IPS DF 4.7 (cell line): Measurements from ENCODE around the gene XAGE5.
"Not testable (repeated sequence)": the region's sequence is repeated elsewhere in the genome, so short reads cannot be mapped to it uniquely, and the experiment has no call there.

ENCODE experiments used
- DNase-seq: peaks from one replicate; pipeline ENCODE4 v3.0.0-alpha.2; 2013; ENCODE audit warnings: low spot score; ENCODE audit errors: extremely low read depth

The XAGE5 gene, protein sequence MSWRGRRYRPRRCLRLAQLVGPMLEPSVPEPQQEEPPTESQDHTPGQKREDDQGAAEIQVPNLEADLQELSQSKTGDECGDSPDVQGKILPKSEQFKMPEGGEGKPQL

GRCh38 chrX:52811065-52811625 is at the start of gene XAGE5:
TSS of gene XAGE5 (plus strand) at chrX:52811287. CDS start at chrX:52812567, 1,280 bp downstream.
- no peak for DNase-seq

DNA sequence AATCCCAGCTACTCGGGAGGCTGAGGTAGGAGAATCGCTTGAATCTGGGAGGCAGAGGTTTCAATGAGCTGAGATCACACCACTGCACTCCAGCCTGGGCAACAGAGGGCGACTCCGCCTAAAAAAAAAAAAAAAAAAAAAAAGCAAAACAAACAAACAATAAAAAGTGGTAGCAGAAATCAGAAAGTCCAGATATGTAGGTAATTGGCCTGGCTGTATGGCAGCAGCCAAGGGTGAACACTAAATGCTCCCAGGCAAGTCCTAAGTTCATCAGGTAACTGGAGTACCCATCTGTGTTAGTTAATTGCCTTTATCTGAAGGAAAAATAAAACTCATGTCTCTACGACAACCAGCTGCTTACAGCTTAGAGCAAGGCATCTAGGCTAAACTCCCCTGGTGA is 45.1 kb upstream of the XAGE5 start:
- not testable (repeated sequence) for DNase-seq

DNA sequence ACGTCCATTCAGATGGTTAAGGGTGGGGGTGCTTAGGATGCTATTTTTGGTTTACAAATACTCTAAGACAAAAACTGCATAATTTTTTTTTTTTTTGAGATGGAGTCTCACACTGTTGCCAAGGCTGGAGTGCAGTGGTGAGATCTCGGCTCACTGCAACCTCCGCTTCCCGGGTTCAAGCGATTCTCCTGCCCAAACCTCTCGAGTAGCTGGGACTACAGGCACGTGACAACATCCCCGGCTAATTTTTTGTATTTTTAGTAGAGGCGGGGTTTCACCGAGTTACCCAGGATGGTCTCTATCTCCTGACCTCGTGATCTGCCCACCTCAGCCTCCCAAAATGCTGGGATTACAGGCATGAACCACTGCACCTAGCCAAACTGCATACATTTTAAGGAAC is 37.6 kb upstream of the XAGE5 start:
- not testable (repeated sequence) for DNase-seq

DNA sequence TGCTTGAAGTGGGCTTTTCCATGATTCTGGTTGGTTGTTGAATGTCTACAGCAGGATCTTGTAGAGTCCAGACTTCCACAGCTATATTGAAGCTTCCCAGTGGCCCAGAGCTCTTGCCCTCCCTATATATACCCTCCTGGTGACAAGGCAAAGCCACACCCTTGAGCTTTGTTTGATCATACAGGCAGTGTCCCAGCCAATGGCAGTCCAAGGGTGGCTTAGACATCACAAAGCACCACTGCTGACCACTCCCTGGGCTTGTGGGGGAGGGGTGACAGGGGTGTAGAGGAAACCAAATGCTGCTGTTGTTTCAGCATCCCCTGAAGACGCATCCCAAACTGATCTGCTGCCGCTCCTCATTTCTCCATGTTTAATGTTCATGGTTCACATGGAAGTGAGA is 13.8 kb upstream of the XAGE5 start, which contains the start of gene SPANXN5:
SPANXN5 (minus strand) TSS at position 101 of the 400 bp plus-strand sequence; CDS start at position 22, 79 bp downstream.
- DNase-seq = not testable (repeated sequence)

DNA sequence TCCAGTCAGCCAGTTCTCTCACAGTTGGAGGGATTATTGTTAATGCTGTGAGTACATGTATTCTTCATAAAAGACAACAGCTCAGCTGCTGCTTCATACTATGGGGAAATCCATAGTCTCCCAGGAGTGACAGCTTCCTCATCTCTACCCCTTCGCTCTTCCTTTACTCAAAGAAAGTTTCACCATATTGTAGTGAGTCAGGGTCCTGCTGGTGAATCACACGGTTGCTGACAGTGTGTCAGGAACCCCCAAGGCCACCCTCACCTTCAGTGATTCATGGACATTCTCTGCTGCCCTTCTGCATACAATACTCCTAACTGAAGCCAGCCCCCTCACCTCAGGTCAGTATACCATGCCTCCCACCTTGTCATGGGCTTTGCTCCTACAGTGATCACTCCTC is 6.2 kb upstream of the XAGE5 start:
- not testable (repeated sequence) for DNase-seq

GRCh38 chrX:52819788-52820187 is 8.7 kb downstream of the XAGE5 start:
- DNase-seq = no peak

DNA sequence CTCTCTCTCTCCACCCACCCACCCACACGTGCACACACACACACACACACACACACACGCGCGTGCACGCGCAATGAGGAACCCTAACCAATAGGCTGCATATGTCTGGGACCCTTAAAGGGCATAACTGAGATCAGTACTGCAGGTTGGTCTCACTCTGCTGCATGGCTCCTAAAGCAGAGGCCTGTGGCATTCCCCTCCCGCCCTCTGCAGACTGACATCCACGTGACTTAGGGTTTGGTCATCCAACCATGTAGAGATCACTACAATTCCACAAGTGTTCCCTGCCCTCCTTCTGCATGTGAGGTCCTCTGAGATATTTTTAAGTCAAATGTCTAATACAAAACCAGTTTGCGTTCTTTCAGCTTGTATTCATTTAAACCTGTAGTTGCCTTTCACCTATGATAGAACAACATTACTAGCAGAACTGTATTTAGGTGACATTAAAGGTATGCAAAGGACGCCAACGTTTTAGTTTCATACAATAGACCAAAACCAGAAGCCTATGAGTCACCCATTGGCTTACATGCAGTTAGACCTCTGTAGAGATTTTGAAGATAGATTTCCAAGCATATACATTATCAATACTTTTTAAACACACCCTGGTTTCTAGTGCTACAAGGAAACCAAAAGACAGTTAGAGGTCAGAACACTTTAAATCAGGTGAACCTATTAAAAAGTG is 10.1 kb downstream of the XAGE5 start:
- no peak for DNase-seq

- no peak for DNase-seq
These were observed 13.5 kb downstream of the XAGE5 start for GRCh38 chrX:52824608-52825007.

DNA sequence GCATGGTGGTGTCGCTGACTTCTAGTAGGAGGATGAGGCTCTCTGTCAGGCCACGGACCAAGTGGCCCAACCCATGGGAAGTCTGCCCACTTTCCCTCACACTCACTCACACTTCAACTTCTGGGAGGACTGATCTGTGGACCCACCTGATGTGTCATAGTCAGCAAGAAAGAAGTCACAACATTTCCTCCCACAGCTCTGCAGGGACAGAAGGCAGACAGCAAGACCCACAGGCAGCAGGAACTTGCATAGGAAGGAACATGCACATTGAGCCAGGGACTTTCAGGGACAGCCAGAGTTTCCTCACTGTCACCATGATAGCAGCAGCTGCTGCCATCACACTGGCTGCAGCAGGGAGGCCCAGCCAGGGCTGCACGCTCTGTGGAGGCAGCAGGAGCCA is 19.5 kb downstream of the XAGE5 start:
- DNase-seq = no peak

DNA sequence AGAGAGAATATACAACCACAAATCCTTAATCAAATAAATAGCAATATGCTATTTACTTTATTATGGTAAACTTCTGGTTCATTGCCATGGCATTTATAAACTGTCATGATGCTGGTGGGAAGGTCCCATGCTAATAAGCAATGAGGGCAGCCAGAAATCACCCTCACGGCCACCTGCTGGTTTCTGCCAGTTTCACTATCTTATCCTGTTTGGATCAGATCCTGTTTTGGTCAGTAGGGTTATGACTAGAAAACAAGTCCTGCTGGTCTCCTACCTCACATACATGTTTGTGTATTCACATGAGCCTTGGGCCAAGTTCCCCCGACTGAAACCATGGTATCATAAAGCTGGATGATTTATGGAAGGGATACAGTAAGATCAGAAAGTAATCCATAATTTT is 28.1 kb downstream of the XAGE5 start:
- no peak for DNase-seq

DNA sequence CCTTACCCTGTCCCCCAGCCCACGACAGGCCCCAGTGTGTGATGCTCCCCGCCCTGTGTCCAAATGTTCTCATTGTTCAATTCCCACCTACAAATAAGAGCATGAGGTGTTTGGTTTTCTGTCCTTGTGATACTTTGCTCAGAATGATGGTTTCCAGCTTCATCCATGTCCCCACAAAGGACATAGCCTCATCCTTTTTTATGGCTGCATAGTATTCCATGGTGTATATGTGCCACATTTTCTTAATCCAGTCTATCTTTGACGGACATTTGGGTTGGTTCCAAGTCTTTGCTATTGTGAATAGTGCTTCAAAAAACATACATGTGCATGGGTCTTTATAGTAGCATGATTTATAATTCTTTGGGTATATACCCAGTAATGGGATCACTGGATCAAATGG is 32.5 kb downstream of the XAGE5 start:
- not testable (repeated sequence) for DNase-seq

DNA sequence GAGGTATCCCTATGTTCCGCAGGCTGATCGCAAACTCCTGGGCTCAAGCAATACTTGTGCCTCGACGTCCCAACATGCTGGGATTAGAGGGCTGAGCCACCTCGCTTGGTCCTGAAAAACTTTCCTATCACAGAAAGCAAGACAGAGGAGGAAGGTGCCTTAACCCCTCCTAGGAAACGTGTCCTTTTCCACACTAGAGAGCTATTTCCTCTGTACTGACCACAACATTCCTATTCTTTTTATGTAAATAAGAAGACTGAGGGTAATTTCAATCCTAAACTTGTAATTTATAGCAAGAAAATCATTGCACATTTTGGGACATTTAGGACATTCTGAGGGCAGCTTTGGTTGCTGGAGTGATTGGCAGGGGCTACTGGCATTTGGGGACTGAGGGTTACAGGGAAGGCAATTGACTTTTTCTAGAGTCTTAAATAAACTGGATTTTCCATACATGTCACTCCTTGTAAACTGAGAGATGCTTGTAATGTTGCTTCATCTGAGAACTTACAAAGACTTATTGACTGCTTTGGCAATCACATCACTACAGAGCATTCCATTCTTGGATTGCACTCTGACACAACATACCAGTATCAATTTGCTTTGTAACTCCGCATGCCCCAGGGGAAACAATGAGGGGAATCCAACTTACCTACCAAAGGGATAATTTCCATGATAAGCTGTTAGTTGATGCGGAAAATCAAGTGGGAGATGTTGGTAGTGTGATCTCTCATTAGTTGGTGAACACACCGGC is 41.2 kb downstream of the XAGE5 start:
- DNase-seq = no peak

DNA sequence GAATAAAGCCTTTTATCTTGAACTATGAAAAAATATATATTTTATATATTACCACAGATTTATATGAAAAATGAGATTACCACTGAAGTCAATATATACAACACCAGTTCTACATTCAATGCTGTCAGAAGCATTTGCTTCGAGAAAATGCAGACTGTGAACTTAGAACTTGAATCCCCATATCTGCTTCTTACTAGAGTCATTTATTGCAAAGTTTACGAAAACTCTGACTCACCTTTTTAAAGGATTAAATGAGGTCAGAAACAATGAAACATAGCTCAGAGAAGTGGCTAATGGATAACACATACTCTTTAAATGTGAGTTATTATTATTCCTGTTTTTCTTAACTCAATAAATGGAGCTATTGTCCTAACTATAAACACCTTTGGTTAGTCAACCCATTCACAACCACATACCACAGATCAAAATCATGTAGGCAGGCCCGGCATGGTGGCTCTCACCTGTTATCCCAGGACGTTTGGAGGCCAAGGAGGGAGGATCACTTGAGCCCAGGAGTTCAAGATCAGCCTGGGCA is 46.0 kb downstream of the XAGE5 start:
- not testable (repeated sequence) for DNase-seq

- DNase-seq = no peak
These were observed 54.4 kb downstream of the XAGE5 start for GRCh38 chrX:52865343-52865998.
